ENCODE measurements around the gene PACSIN3. TPM values are rescaled to one million over a fixed set of nuclear protein-coding genes. Genes with fewer than 3 reads are reported as not detected.
A peak's percentile ranks its signal among the peaks of the same experiment; 100 is the strongest.
"Not testable (repeated sequence)": the region's sequence is repeated elsewhere in the genome, so short reads cannot be mapped to it uniquely, and the experiment has no call there.

PACSIN3 gene
- total RNA-seq, 1 donor from 2014 or later: 93.3 TPM

DNA sequence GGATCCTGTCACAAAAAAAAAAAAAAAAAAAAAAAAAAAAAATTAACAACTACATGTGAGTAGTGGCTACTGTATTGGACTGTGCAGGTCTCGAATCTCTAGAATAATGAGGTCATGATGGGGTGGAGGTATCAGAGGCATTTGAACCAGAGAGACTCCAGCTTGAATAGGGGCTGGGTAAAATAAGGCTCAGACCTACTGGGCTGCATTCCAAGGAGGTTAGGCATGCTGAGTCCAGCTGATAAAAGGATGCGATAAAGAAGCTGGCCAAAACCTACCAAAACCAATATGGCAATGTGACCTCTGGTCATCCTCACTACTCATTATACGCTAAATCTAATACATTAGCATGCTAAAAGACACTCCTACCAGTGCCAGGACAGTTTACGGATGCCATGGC, 5.9 kb upstream of the PACSIN3 start:
- no peak for DNase-seq (ENCODE audit: extremely low spot score, unreplicated experiment)
- H3K27me3 Mint-ChIP-seq (ENCODE audit: unreplicated experiment): no peaks in the 10 kb centered on the region
- no peaks in the 10 kb centered on the region for H3K9me3 Mint-ChIP-seq (ENCODE audit: unreplicated experiment)
- TF ChIP-seq CTCF (IDR thresholded peaks at IDR 0.05): no peak
- H3K4me1 Mint-ChIP-seq (ENCODE audit: unreplicated experiment): peaks cover 54% of the 10 kb centered on the region
- H3K4me3 Mint-ChIP-seq (ENCODE audit: unreplicated experiment): no peak overlapping the region
- H3K36me3 Mint-ChIP-seq (ENCODE audit: unreplicated experiment): no peaks in the 10 kb centered on the region
- H3K27ac Mint-ChIP-seq (ENCODE audit: unreplicated experiment): no peak overlapping the region

- not testable (repeated sequence) for H3K9me3 Mint-ChIP-seq (ENCODE audit: unreplicated experiment); DNase-seq (ENCODE audit: extremely low spot score, unreplicated experiment); H3K27me3 Mint-ChIP-seq (ENCODE audit: unreplicated experiment); H3K27ac Mint-ChIP-seq (ENCODE audit: unreplicated experiment); H3K4me3 Mint-ChIP-seq (ENCODE audit: unreplicated experiment); H3K36me3 Mint-ChIP-seq (ENCODE audit: unreplicated experiment)
- peaks cover 60% of the 10 kb centered on the region for H3K4me1 Mint-ChIP-seq (ENCODE audit: unreplicated experiment)
Measured at GRCh38 chr11:47191137-47191536, 4.9 kb upstream of the PACSIN3 start.

- Mint-ChIP-seq H3K4me1 (ENCODE audit: unreplicated experiment) (peaks cover 61% of the 10 kb centered on the region), H3K27me3 (ENCODE audit: unreplicated experiment) (no peaks in the 10 kb centered on the region), H3K36me3 (ENCODE audit: unreplicated experiment) (no peaks in the 10 kb centered on the region), H3K9me3 (ENCODE audit: unreplicated experiment) (no peaks in the 10 kb centered on the region), H3K4me3 (ENCODE audit: unreplicated experiment) (no peak overlapping the region), H3K27ac (ENCODE audit: unreplicated experiment) (peak overlapping the region; percentile 90)
- no peak for DNase-seq (ENCODE audit: extremely low spot score, unreplicated experiment)
- no peak for TF ChIP-seq CTCF (IDR thresholded peaks at IDR 0.05)
Measured at GRCh38 chr11:47189100-47189834, 3.0 kb upstream of the PACSIN3 start.

DNA sequence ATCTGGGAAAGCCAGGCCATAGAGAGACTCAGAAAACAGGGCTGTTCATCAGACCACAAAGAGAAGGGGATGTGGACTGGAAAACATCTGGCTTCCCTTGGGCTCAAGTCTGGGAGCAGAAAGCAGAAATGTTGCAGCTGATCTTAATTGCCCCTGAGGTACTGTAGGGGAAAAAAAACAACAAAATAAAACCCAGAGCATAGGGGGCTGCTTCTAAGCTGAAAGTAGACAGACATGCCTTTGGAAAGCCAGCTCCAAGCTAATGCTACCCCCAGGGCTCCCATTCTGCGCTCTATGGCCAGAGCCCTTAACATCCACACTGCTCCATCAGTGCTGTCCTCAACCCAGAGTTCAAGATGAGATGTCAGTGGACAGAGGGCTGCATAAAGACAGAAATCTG, 2.0 kb upstream of the PACSIN3 start:
- Mint-ChIP-seq H3K36me3 (ENCODE audit: unreplicated experiment) (peaks cover 5% of the 10 kb centered on the region), H3K4me1 (ENCODE audit: unreplicated experiment) (peaks cover 60% of the 10 kb centered on the region), H3K27me3 (ENCODE audit: unreplicated experiment) (no peaks in the 10 kb centered on the region), H3K4me3 (ENCODE audit: unreplicated experiment) (no peak overlapping the region), H3K27ac (ENCODE audit: unreplicated experiment) (peak overlapping the region; percentile 90), H3K9me3 (ENCODE audit: unreplicated experiment) (no peaks in the 10 kb centered on the region)
- no peak for TF ChIP-seq CTCF (IDR thresholded peaks at IDR 0.05)
- DNase-seq (ENCODE audit: extremely low spot score, unreplicated experiment): no peak

DNA sequence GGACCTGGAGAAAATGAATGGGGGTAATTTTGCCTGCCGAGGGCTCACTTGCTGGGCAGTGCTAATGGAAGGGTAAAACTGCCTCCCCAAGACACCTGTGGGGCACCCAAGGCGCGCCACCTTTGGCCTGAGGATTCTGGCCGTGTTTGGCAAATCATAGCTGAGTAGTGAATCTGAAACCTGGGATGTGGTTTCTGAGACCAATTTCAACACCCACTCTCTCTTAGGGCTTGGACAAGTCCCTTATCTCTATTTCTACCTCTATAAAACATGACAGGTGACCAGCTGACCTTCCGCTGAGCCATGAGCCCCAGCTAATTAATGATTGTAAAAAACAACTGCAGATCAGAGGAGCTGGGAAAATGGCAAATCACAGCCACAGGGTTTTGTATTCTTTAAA, 1.5 kb upstream of the PACSIN3 start:
- no peaks in the 10 kb centered on the region for H3K9me3 Mint-ChIP-seq (ENCODE audit: unreplicated experiment)
- no peak for TF ChIP-seq CTCF (IDR thresholded peaks at IDR 0.05)
- H3K27ac Mint-ChIP-seq (ENCODE audit: unreplicated experiment): peak overlapping the region; percentile 90
- H3K4me3 Mint-ChIP-seq (ENCODE audit: unreplicated experiment): peak overlapping the region; percentile 73
- H3K27me3 Mint-ChIP-seq (ENCODE audit: unreplicated experiment): no peaks in the 10 kb centered on the region
- peaks cover 58% of the 10 kb centered on the region for H3K4me1 Mint-ChIP-seq (ENCODE audit: unreplicated experiment)
- H3K36me3 Mint-ChIP-seq (ENCODE audit: unreplicated experiment): peaks cover 5% of the 10 kb centered on the region
- no peak for DNase-seq (ENCODE audit: extremely low spot score, unreplicated experiment)

Data from osteocyte (in vitro differentiated cells).